CD14-positive monocyte (primary cell): ENCODE data around the gene STOX2. TPM values are rescaled to one million over a fixed set of nuclear protein-coding genes. Genes with fewer than 3 reads are reported as not detected.

Experiments used
- DNase-seq, 3 donors: peaks; one replicate each; pipeline ENCODE4 v3.0.0-alpha.2; 2011 to 2022
- H2AFZ ChIP-seq: 2 replicates; pipeline ENCODE4 v1.6.0; 2012; ENCODE audit warnings: mild to moderate bottlenecking, low read depth, low read length, inconsistent platforms; ENCODE audit not compliant: insufficient read depth, poor library complexity, severe bottlenecking
- H3K27ac ChIP-seq, 2 donors: 1 replicate in 1 of 2; 2 replicates in 1 of 2; pipeline ENCODE4 v1.5.1; 2012 to 2013; ENCODE audit warnings: low read length in 2 of 2, control low read depth in 1 of 2, inconsistent platforms in 1 of 2, low read depth in 1 of 2, mild to moderate bottlenecking in 1 of 2
- H3K27me3 ChIP-seq, 2 donors: one replicate each; pipeline versions ENCODE4 v1.6.0 to v1.6.1; 2011 to 2013; ENCODE audit warnings: low read length in 2 of 2; ENCODE audit not compliant: control insufficient read depth in 2 of 2, insufficient read depth in 2 of 2
- H3K36me3 ChIP-seq, 2 donors: replicated peaks in 1 of 2; 1 replicate in 1 of 2; 2 replicates in 1 of 2; pipeline versions ENCODE4 v1.5.1 to v1.6.1; 2012 to 2013; ENCODE audit warnings: low read length in 2 of 2, control low read depth in 1 of 2, inconsistent platforms in 1 of 2, mild to moderate bottlenecking in 1 of 2; ENCODE audit not compliant: insufficient read depth in 2 of 2, control insufficient read depth in 1 of 2
- H3K4me1 ChIP-seq, 2 donors: 1 replicate in 1 of 2; 2 replicates in 1 of 2; pipeline versions ENCODE4 v1.5.1 to v1.6.1; 2012 to 2013; ENCODE audit warnings: low read length in 2 of 2, control low read depth in 1 of 2, inconsistent platforms in 1 of 2, mild to moderate bottlenecking in 1 of 2, moderate library complexity in 1 of 2; ENCODE audit not compliant: insufficient read depth in 2 of 2, control insufficient read depth in 1 of 2
- H3K4me2 ChIP-seq: replicated peaks from 2 replicates; pipeline ENCODE3; 2012; ENCODE audit warnings: low read length, moderate library complexity, mild to moderate bottlenecking; ENCODE audit not compliant: poor library complexity, severe bottlenecking; ENCODE audit errors: extremely low read depth
- H3K4me3 ChIP-seq, 3 experiments: fragments of 200-600 bp in 1 of 3; sonication (generic) in 1 of 3; replicated peaks in 1 of 3; 1 replicate in 2 of 3; 2 replicates in 1 of 3; pipeline ENCODE4 v1.5.1; 2011 to 2013; ENCODE audit warnings: low read length in 3 of 3, mild to moderate bottlenecking in 3 of 3, control low read depth in 2 of 3, low read depth in 2 of 3, inconsistent platforms in 1 of 3, moderate library complexity in 1 of 3
- H3K79me2 ChIP-seq: 2 replicates; pipeline ENCODE4 v1.6.0; 2012; ENCODE audit warnings: mild to moderate bottlenecking, control low read depth, inconsistent platforms, low read length, moderate library complexity; ENCODE audit not compliant: insufficient read depth
- H3K9ac ChIP-seq: 2 replicates; pipeline ENCODE4 v1.6.0; 2017; ENCODE audit warnings: low read length, mild to moderate bottlenecking; ENCODE audit not compliant: insufficient read depth, poor library complexity, severe bottlenecking
- H3K9me3 ChIP-seq, 2 donors: replicated peaks in 1 of 2; 1 replicate in 1 of 2; 2 replicates in 1 of 2; pipeline versions ENCODE4 v1.5.1 to v1.6.1; 2012 to 2013; ENCODE audit warnings: low read length in 2 of 2, control low read depth in 1 of 2; ENCODE audit not compliant: control insufficient read depth in 1 of 2, insufficient read depth in 1 of 2
- H4K20me1 ChIP-seq: 2 replicates; pipeline ENCODE4 v1.6.0; 2012; ENCODE audit warnings: mild to moderate bottlenecking, low read length, control low read depth, moderate library complexity; ENCODE audit not compliant: insufficient read depth
- H3K27ac Mint-ChIP-seq, 7 donors: one replicate each; pipeline ENCODE4 v1.8.0; 2020; ENCODE audit warnings: mild to moderate bottlenecking in 7 of 7, mixed read lengths in 7 of 7, moderate library complexity in 6 of 7, inconsistent platforms in 2 of 7
- H3K27me3 Mint-ChIP-seq, 3 donors: one replicate each; pipeline ENCODE4 v1.8.0; 2021 to 2022; ENCODE audit warnings: low read depth in 3 of 3, mild to moderate bottlenecking in 3 of 3, mixed read lengths in 3 of 3, moderate library complexity in 3 of 3, inconsistent platforms in 1 of 3
- H3K36me3 Mint-ChIP-seq, 2 donors: one replicate each; pipeline ENCODE4 v1.8.0; 2020; ENCODE audit warnings: mixed read lengths in 2 of 2, inconsistent platforms in 1 of 2, mild to moderate bottlenecking in 1 of 2
- H3K4me1 Mint-ChIP-seq: one replicate; pipeline ENCODE4 v1.8.0; 2020; ENCODE audit warnings: mild to moderate bottlenecking, mixed read lengths
- H3K4me3 Mint-ChIP-seq, 2 donors: one replicate each; pipeline ENCODE4 v1.8.0; 2020; ENCODE audit warnings: mild to moderate bottlenecking in 2 of 2, mixed read lengths in 2 of 2, moderate library complexity in 1 of 2
- H3K9me3 Mint-ChIP-seq, 7 donors: one replicate each; pipeline ENCODE4 v1.8.0; 2020 to 2022; ENCODE audit warnings: mixed read lengths in 7 of 7, mild to moderate bottlenecking in 6 of 7, moderate library complexity in 6 of 7, inconsistent platforms in 2 of 7
- CTCF ChIP-seq: fragments of 200-600 bp; IDR thresholded peaks from one replicate; pipeline ENCODE4 v1.8.0; 2022; ENCODE audit warnings: antibody characterized with exemption, mild to moderate bottlenecking
- WGBS: methylation state at CpG from one replicate; pipeline ENCODE4 v1.1.5; 2013; ENCODE audit warnings: missing lambda C conversion rate; ENCODE audit not compliant: insufficient coverage; 5-methylcytosine and 5-hydroxymethylcytosine counted together
- intact Hi-C, 2 donors: fragments of 100-400 bp; cut with micrococcal nuclease; formaldehyde crosslinking; loops; one replicate each; pipeline versions ENCODE4 v1.15.0 to v1.15.1; 2023
- polyA plus RNA-seq, 3 donors: library from polyadenylated mRNA; depleted of rRNA in 1 of 3; unstranded in 2 of 3; stranded (reverse) in 1 of 3; fragments of 300-500 nt in 2 of 3; fragments of >200 nt in 1 of 3; fragmentation: Illumina TruSeq in 2 of 3; gene quantifications; 1 replicate in 2 of 3; 2 replicates in 1 of 3; pipeline ENCODE4 v1.2.3, GENCODE V29; 2012 to 2021

The STOX2 gene
- polyA plus RNA-seq, 3 donors: 0.01 TPM; not detected in 2

- Histone ChIP-seq H3K27ac (no peak overlapping the region), H2AFZ (no peak overlapping the region), H4K20me1 (no peaks in the 10 kb centered on the region), H3K4me3 (no peak overlapping the region), H3K4me2 (no peak overlapping the region), H3K27me3 (peaks cover 35 to 63% of the 10 kb centered on the region in 2 donors), H3K36me3 (no peaks in the 10 kb centered on the region), H3K79me2 (no peaks in the 10 kb centered on the region), H3K9me3 (peaks cover 0 to 9% of the 10 kb centered on the region in 2 donors), H3K9ac (no peak overlapping the region), H3K4me1 (peaks cover 15 to 23% of the 10 kb centered on the region in 2 donors)
- H3K27me3 Mint-ChIP-seq: peaks cover 43 to 63% (median 49%) of the 10 kb centered on the region in 3 donors
- H3K4me1 Mint-ChIP-seq: peaks cover 17% of the 10 kb centered on the region
- intact Hi-C loops: no loop called here
- peaks cover 0 to 12% (median 3%) of the 10 kb centered on the region in 7 donors for H3K9me3 Mint-ChIP-seq
- TF ChIP-seq CTCF: no peak
- peak overlapping the region in 1 of 2 donors; percentile 32 for H3K4me3 Mint-ChIP-seq
- no peak overlapping the region for H3K27ac Mint-ChIP-seq
- H3K36me3 Mint-ChIP-seq: peaks cover 0 to 3% of the 10 kb centered on the region in 2 donors
- no CpG with 5 or more reads among the region's 10 CpGs for WGBS
- no peak for DNase-seq
These were observed 3.0 kb downstream of the STOX2 start for GRCh38 chr4:183907871-183908683.

- no peak overlapping the region for H3K9ac ChIP-seq
- no peak overlapping the region for H3K4me3 ChIP-seq
- H3K79me2 ChIP-seq: no peaks in the 10 kb centered on the region
- DNase-seq: no peak
- Mint-ChIP-seq H3K4me3 (peak overlapping the region in 1 of 2 donors; percentile 10), H3K36me3 (peaks cover 0 to 3% of the 10 kb centered on the region in 2 donors), H3K4me1 (peaks cover 17% of the 10 kb centered on the region), H3K9me3 (peaks cover 0 to 3% (median 3%) of the 10 kb centered on the region in 7 donors), H3K27me3 (peaks cover 40 to 55% (median 41%) of the 10 kb centered on the region in 3 donors), H3K27ac (no peak overlapping the region)
- peaks cover 32 to 52% of the 10 kb centered on the region in 2 donors for H3K27me3 ChIP-seq
- H3K4me2 ChIP-seq: no peak overlapping the region
- H3K27ac ChIP-seq: no peak overlapping the region
- no peak for TF ChIP-seq CTCF
- H2AFZ ChIP-seq: no peak overlapping the region
- peaks cover 0 to 9% of the 10 kb centered on the region in 2 donors for H3K9me3 ChIP-seq
- H3K4me1 ChIP-seq: peaks cover 15 to 23% of the 10 kb centered on the region in 2 donors
- no peaks in the 10 kb centered on the region for H3K36me3 ChIP-seq
- intact Hi-C loops: no loop called here
- no peaks in the 10 kb centered on the region for H4K20me1 ChIP-seq
These were observed 4.1 kb downstream of the STOX2 start for GRCh38 chr4:183909187-183909586.
